Left lung (tissue), 10 donors: Measurements from ENCODE around the gene NUMBL. TPM values are rescaled to one million over a fixed set of nuclear protein-coding genes. Genes with fewer than 3 reads are reported as not detected.
A peak's percentile ranks its signal among the peaks of the same experiment; 100 is the strongest.

Experiments used
- ATAC-seq: fragments of 200-7000 bp; cut with Tn5 transposase; one replicate; pipeline ENCODE4 v1.9.1; 2020; ENCODE audit warnings: moderate library complexity
- DNase-seq, 4 donors: peaks; one replicate each; pipeline ENCODE4 v3.0.0-alpha.2; 2013 to 2020
- H3K27ac ChIP-seq, 2 donors: fragments of 200-600 bp; sonication (generic) in 1 of 2; one replicate each; pipeline versions ENCODE4 v1.5.0 to v1.8.0; 2020 to 2021
- H3K27me3 ChIP-seq, 2 donors: fragments of 200-600 bp; sonication (generic) in 1 of 2; one replicate each; pipeline versions ENCODE4 v1.5.0 to v1.8.0; 2020 to 2021
- H3K36me3 ChIP-seq, 2 donors: fragments of 200-600 bp; sonication (generic) in 1 of 2; one replicate each; pipeline versions ENCODE4 v1.5.0 to v1.8.0; 2020 to 2021
- H3K4me1 ChIP-seq, 2 donors: fragments of 200-600 bp; one replicate each; pipeline ENCODE4 v1.8.0; 2021
- H3K4me3 ChIP-seq, 2 donors: fragments of 200-600 bp; sonication (generic) in 1 of 2; one replicate each; pipeline versions ENCODE4 v1.5.0 to v1.8.0; 2020 to 2021; ENCODE audit warnings: mild to moderate bottlenecking in 1 of 2
- H3K9me3 ChIP-seq, 2 donors: fragments of 200-600 bp; sonication (generic) in 1 of 2; one replicate each; pipeline versions ENCODE4 v1.5.0 to v1.8.0; 2020 to 2021
- CTCF ChIP-seq, 2 donors: fragments of 200-600 bp; sonication (generic) in 1 of 2; IDR thresholded peaks; one replicate each; pipeline versions ENCODE4 v1.5.0 to v1.8.0; 2021; ENCODE audit warnings: antibody characterized with exemption in 2 of 2
- intact Hi-C, 2 donors: fragments of 100-400 bp; cut with DNase I; formaldehyde crosslinking; loops; one replicate each; pipeline versions ENCODE4 v1.11.2 to v1.14.2; 2022
- polyA plus RNA-seq, 6 donors: library from polyadenylated mRNA; unstranded; fragments of 120-200 nt; gene quantifications; one replicate each; pipeline ENCODE4 v1.2.1, GENCODE V29; 2013; ENCODE audit not compliant: insufficient read length in 6 of 6
- total RNA-seq, 2 donors: library from RNA; stranded (reverse); fragmentation: NEBNext Ultra II Directional; extraction: Animal tissue kit (Norgen Biotek cat#: 25700); gene quantifications; one replicate each; pipeline ENCODE4 v1.2.1, GENCODE V29; 2021
- donor health status: DM: no; HTN: yes; CAD: no.
- donor health status: DM: no; HTN: no; CAD: no.

NUMBL gene
- total and polyA plus RNA-seq, 8 donors = 12.8 to 30.2 (median 16.3) TPM

- H3K36me3 ChIP-seq = peaks cover 0 to 12% of the 10 kb centered on the region in 2 donors
- no peaks in the 10 kb centered on the region for H3K9me3 ChIP-seq
- TF ChIP-seq CTCF (IDR thresholded peaks at IDR 0.05) = no peak
- H3K27ac ChIP-seq = peak overlapping the region; percentile 92 to 94
- intact Hi-C loops = no loop called here
- ATAC-seq = no peak
- peak overlapping the region; percentile 61 to 91 for H3K4me3 ChIP-seq
- DNase-seq = peak in 1 of 4 donors; percentile 42
- H3K27me3 ChIP-seq = no peaks in the 10 kb centered on the region
- peaks cover 29 to 65% of the 10 kb centered on the region in 2 donors for H3K4me1 ChIP-seq
These were observed 25.6 kb upstream of the NUMBL start for GRCh38 chr19:40716031-40716481.

GRCh38 chr19:40714441-40715299, 24.2 kb upstream of the NUMBL start:
- DNase-seq = peak; percentile 91 to 97 (median 94)
- no peak for TF ChIP-seq CTCF (IDR thresholded peaks at IDR 0.05)
- peak overlapping the region; percentile 92 to 94 for H3K27ac ChIP-seq
- no peaks in the 10 kb centered on the region for H3K27me3 ChIP-seq
- peaks cover 0 to 24% of the 10 kb centered on the region in 2 donors for H3K36me3 ChIP-seq
- peak overlapping the region; percentile 61 to 91 for H3K4me3 ChIP-seq
- ATAC-seq = peak; percentile 76
- intact Hi-C loops = no loop called here
- no peaks in the 10 kb centered on the region for H3K9me3 ChIP-seq
- peaks cover 16 to 51% of the 10 kb centered on the region in 2 donors for H3K4me1 ChIP-seq

GRCh38 chr19:40713939-40714338, 23.5 kb upstream of the NUMBL start:
- peak overlapping the region in 1 of 2 donors; percentile 91 for H3K4me3 ChIP-seq
- ATAC-seq = no peak
- DNase-seq = no peak
- no peak for TF ChIP-seq CTCF (IDR thresholded peaks at IDR 0.05)
- H3K4me1 ChIP-seq = peaks cover 12 to 44% of the 10 kb centered on the region in 2 donors
- no peaks in the 10 kb centered on the region for H3K9me3 ChIP-seq
- no peaks in the 10 kb centered on the region for H3K27me3 ChIP-seq
- H3K27ac ChIP-seq = peak overlapping the region in 1 of 2 donors; percentile 94
- intact Hi-C loops = no loop called here
- peaks cover 0 to 32% of the 10 kb centered on the region in 2 donors for H3K36me3 ChIP-seq

GRCh38 chr19:40709817-40710216, 19.4 kb upstream of the NUMBL start:
- ATAC-seq (no peak), DNase-seq (no peak)
- no peak for TF ChIP-seq CTCF (IDR thresholded peaks at IDR 0.05)
- Histone ChIP-seq H3K4me1 (peaks cover 5 to 13% of the 10 kb centered on the region in 2 donors), H3K27me3 (no peaks in the 10 kb centered on the region), H3K4me3 (no peak overlapping the region), H3K36me3 (peaks cover 0 to 69% of the 10 kb centered on the region in 2 donors), H3K27ac (no peak overlapping the region), H3K9me3 (no peaks in the 10 kb centered on the region)
- intact Hi-C loops = no loop called here

- peaks cover 0 to 83% of the 10 kb centered on the region in 2 donors for H3K36me3 ChIP-seq
- H3K4me3 ChIP-seq = no peak overlapping the region
- no peaks in the 10 kb centered on the region for H3K4me1 ChIP-seq
- intact Hi-C loops = no loop called here
- H3K9me3 ChIP-seq = no peaks in the 10 kb centered on the region
- no peak for TF ChIP-seq CTCF (IDR thresholded peaks at IDR 0.05)
- H3K27ac ChIP-seq = no peak overlapping the region
- DNase-seq = no peak
- no peak for ATAC-seq
- H3K27me3 ChIP-seq = no peaks in the 10 kb centered on the region
These were observed 17.2 kb upstream of the NUMBL start for GRCh38 chr19:40707615-40708014.
